Occipital lobe (tissue), 2 donors: ENCODE measurements around the gene ZNF783. TPM values are rescaled to one million over a fixed set of nuclear protein-coding genes. Genes with fewer than 3 reads are reported as not detected.
"Not testable (repeated sequence)": the region's sequence is repeated elsewhere in the genome, so short reads cannot be mapped to it uniquely, and the experiment has no call there.

ENCODE experiments used
- DNase-seq: peaks from one replicate; lab custom pipeline; 2025; lab: John Stamatoyannopoulos, UW
- total RNA-seq: library from RNA; depleted of rRNA; stranded (reverse); fragments of >200 nt; gene quantifications from one replicate; pipeline ENCODE4 v1.2.3, GENCODE V29; 2014

The ZNF783 gene
- total RNA-seq, 1 donor from 2014 or later: 13.3 TPM

DNA sequence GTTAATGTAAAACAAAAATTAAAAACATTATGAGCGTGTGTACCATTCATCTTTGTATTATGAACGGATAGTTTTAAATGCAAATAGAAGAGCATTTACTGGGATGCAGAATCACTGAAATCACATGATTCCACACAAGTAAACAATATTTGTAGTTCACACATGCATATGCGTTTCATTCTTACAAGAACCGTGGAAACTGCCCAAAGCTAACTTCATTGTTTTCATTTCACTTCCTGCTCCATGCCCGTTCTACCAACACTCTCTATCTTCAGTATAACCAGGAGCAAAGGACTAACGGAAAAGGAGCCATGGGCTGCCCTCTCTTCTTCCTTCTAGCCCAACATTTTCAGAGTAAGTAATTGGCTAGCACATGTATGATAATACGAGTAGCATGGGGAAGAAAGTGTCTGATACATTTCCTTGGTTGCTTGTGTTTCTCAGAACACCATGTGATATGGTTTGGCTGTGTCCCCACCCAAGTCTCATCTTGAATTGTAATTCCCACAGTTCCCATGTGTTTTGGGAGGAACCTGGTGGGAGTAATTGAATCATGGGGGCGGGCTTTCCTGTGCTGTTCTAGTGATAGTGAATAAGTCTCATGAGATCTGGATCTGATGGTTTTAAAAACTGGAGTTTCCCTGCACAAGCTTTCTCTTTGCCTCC is 38.8 kb downstream of the ZNF783 start:
- no peak for DNase-seq

DNA sequence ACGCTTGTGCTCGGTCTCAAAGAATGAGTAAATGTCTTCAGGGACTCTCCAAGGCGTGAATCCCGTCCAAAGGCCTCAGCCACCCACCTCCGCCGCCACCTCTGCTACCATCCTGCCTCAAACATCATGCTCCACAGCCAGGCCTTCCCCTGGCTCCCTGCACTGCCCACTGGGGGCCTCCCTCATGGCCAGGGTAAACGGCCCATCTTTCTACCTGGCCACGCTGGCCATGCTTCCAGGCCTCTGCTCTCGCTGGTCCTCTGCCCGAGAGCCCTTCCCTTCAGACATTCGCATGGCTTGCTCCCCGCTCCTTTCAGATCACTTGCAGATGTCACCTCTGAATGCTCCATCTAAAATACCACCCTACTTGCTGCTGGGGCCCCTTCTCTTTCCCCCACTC is 40.2 kb downstream of the ZNF783 start:
- DNase-seq: no peak

DNA sequence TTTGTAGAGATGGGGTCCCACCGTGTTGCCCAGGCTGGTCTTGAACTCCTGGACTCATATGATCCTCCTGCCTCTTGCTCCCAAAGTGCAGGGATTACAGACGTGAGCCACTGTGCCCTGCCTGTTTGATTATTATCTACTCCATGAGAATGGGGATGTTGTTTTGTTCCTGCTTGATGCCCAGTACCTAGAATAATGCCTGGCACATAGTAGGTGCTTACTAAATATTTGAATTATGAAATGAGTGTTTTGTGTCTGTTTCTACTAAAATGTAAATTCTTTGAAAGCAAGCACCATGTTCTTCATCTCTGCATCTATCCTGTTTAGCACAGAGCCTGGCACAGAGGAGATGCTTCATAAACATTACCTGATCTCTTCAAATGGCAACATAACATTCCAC is 40.9 kb downstream of the ZNF783 start:
- no peak for DNase-seq

DNA sequence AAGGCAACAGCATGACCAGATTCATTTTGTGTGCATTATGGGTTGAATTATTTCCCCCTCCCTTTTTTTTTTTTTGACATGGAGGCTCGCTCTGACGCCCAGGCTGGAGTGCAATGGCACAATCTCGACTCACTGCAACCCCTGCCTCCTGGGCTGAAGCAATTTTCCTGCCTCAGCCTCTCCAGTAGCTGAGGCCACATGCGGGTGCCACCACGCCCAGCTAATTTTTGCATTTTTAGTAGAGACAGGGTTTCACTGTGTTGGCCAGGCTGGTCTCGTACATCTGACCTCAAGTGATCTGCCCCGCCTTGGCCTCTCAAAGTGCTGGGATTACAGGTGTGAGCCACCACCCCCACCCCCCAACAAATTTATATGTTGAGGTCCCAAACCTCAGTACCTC is 42.0 kb downstream of the ZNF783 start:
- DNase-seq: no peak

DNA sequence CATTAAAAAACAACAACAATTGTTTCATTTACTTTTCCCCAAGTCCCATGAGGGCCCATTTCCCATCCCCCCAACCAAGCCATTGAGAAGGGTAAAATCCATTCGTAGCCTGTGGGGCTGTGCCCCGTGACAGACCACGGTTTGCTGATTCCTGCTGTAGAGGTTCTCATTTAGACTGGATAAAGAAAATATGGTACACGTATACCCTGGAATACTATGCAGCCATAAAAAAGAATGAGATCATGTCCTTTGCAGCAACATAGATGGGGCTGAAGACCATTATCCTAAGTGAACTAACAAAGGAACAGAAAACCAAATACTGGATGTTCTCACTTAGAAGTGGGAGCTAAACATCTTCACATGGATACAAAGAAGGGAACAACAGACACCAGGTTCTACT is 44.9 kb downstream of the ZNF783 start:
- no peak for DNase-seq

- no peak for DNase-seq
These were observed 45.9 kb downstream of the ZNF783 start for GRCh38 chr7:149307775-149308501.

DNA sequence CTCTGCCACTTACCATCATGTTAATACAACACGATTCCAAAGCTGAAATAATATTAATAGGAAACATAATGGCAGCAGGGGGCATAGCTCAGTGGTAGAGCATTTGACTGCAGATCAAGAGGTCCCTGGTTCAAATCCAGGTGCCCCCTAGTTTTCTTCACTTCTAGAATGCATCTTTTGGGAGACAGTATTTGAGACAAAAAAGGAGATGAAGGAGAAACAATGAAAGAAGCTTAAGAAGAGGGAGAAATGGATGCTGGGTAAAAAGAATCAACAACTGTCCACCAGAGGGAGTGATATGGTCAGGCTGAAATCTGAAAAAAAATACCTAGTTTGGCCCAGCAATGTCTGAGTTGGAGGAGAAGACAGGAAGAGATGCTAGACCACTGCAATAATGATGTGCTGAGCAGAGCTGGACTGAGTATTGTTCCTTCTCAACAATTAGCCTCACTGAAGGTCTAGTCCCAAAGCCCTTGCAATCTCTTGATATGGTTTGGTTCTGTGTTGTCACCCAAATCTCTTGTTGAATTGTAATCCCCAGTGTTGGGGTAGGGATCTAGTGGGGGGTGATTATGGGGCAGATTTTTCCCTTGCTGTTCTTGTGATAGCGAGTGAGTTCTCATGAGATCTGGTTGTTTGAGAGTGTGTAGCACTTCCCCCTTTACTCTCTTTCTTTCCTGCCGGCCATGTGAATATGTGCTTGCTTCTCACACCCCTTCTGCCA is 48.3 kb downstream of the ZNF783 start:
- no peak for DNase-seq

DNA sequence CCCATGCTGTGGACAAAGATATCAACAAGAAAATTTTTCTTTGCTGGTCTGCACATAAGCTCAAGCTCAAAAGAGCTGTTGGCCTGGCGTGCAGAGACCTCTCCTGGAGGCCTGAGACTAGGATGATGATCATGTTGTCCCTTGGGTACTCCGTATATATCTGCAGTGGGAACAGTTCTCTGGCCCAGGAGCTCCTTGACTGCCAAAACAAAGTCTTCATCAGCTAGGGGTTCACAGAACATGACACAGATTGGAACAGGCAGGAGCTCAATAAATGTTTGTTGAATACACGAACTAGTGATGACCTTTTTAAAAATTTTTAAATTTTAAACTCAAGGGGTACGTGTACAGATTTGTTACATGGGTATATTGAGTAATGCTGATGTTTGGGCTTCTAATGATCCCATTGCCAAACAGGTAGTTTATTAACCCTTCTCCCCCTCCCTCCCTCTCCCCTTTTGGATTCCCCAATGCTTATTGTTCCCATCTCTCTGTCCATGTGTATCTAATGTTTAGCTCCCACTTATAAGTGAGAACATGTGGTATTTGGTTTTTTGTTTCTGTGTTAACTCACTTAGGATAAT is 49.1 kb downstream of the ZNF783 start:
- DNase-seq: no peak

GRCh38 chr7:149313981-149314380 is 52.0 kb downstream of the ZNF783 start:
- DNase-seq: no peak

DNA sequence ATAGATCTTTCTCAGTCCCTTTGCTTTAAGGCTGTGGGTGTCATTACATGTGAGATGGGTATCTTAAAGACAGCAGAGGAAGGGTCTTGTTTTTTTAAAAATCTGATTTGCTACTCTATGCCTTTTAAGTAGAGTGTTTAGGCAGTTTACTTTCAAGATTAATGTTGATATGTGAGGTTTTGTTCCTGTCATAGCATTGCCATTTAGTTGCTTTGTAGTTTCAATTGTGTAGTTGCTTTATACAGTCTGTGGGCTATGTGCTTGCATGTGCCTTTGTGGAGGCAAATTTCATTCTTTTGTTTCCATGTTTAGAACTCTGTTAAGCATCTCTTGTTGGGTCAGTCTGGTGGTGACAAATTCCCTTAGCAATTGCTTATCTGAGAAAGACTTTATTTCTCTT is 54.6 kb downstream of the ZNF783 start:
- DNase-seq: no peak

DNA sequence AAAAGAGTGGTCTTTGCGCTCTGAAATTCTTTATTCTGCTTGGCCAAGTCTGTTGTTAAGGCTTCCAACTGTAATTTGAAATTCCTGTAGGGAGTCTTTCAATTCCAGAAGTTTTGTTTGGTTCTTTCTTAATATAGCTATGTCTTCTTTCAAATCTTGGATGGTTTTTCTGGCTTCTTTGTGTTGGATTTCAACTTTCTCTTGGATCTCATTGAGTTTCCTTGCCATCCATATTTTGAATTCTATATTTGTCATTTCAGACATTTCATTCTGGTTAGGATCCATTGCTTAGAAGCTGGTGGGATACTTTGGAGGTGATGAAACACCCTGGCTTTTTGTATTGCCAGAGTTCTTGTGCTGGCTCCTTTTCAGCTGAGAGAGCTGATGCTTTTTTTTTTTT is 55.5 kb downstream of the ZNF783 start:
- DNase-seq: no peak

DNA sequence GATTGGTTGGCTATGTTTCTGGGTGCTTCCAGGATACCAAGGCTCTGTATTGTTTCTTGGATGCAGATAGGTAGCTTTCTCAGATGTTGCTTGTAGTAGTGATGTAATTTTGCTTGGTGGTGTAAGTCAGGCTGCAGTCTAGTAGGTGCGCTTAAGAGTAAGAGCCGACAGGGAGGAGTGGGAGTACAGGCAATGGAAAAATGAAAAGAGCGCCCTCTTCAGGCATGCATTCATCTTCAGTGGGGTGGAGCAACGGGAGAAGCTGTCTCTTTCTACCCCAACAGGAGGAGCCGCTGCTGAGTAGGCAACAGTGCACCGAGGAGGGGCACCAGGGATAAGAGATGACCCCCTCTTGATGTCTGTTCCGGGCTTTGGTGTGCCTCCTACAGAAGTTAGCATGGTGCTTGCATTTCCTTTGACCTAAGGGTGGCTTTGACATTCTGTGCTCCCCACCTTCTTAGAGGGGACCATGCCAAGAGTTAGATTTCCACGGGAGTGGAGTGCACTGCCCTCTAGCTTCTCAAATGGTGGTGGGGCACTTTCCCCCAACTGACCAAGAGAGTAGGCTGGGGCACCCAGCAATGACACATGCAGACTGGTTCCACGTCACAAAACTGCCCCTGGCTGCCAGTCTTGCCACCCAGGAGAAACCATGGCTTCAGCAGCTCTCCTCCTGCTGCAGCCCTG is 56.1 kb downstream of the ZNF783 start:
- DNase-seq: no peak

- DNase-seq: no peak
These were observed 57.4 kb downstream of the ZNF783 start for GRCh38 chr7:149319376-149319775.

DNA sequence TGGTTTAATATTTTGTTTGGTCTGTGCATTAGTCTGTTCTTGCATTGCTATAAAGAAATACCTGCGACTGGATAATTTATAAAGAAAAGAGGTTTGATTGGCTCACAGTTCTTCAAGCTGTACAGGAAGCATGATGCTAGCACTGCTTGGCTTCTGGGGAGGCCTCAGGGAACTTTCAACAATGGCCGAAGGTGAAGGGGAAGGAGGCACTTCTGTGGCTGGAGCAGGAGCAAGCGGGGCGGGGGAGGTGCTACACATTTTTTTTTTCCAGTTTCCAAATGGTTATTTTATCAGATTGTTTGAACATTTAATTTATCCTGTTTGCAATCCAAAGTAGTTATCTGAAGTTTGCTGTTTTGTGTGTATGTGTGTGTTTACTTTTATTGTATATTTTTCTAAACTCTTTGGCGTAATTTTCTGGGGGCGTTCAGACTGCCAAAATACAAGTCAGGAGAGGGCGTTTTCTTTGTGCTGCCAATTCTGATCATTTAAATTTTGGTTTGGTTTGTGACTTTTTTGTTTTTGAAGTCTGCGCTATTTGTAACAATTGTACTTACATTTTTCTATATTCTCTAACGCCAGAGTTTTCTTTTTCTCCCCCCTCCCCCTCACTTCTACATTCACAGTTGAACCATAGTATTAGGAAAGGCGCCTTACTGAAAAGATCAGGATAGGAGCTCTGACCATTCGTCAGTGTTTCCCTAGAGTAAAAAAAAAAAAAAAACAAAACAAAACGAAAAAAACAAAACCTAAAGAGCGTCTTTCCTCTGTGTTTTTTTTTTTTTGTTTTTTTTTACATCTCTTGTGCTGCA is 58.5 kb downstream of the ZNF783 start:
- DNase-seq: no peak

DNA sequence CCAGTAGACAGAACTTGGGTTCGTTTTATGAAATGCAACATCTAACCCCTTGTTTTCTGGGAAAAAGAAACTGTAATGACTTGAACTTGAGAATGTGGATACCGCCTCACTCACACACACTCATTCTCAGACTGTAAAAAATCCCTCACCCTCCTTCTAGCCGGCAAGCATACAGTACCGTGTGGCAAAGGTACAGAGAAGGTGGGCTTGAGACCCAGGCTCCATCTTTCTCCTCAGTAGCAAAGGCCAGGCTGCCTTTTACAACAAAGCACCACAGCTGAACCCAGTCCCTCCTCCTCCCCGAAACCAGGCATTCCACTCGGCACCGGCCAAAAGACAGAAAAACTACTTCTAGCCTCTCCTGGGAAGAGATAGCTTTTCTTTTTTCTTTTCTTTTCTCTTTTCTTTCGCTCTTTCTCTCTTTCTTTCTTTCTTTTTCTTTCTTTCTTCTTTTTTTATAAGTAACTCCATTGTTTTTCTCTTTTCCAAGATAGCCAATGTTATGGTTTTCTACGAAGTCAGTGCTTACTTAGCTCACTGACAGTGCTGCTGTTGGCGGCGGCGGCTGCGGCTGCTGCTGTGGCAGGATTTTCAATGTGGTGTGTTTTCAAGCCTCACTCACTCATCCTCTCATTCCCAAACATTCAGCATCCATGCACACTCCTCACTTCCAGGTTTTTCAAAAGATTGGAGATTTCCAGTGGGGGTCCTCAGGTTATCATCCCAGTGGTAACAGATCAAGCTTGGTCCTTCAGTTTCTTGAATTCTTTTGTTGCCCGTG is 59.3 kb downstream of the ZNF783 start:
- not testable (repeated sequence) for DNase-seq

GRCh38 chr7:149321978-149322541 is 60.1 kb downstream of the ZNF783 start:
- DNase-seq: no peak

GRCh38 chr7:149322737-149323136 is 60.7 kb downstream of the ZNF783 start:
- no peak for DNase-seq

DNA sequence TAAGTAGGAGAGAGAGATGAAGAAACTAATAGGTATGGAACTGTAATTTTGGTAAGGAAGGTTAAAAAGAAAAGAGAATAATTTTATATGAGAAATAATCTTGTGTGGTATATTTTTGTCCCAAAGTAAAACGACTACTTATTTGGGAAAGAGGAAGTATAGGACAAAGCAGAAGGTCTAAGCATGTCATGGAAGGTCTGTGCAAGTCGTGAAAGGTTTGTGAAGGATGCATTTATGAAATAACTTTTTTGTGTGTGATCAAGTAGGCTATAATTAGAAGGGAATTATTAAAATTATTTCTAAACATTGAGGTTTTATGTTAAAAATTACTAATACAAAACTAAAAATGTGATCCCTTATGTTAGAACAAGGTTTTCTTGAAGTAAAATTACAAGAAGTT is 63.3 kb downstream of the ZNF783 start:
- no peak for DNase-seq

DNA sequence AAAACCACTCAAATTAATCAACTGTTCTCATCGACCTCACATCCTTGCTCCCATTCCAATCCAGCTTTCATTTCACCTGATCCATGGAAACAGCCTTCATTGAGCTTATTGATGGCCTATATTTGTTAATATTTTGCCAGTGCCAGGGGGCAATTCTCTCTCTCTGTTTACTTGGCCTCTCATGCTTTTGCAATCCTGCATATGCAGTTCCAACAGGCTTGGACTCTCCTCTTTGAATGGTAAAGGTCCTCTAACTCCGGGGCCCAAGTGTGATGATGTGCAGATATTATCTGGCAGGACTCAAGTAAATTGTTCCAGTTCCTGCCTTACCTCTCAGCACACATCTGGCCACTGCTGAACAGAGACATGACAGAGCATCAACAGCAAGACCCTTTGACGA is 67.3 kb downstream of the ZNF783 start:
- no peak for DNase-seq
